HepG2 (cell line): ENCODE results near the gene WDR47. TPM values are rescaled to one million over a fixed set of nuclear protein-coding genes. Genes with fewer than 3 reads are reported as not detected.

Source experiments
- AHR ChIP-seq: IDR thresholded peaks from 2 replicates; pipeline ENCODE4 v1.6.1; 2018; ENCODE audit warnings: missing genetic modification reagents, missing compliant biosample characterization
- BRF2 ChIP-seq: sonication (generic); formaldehyde crosslinking; IDR thresholded peaks from 2 replicates; pipeline ENCODE4 v1.8.1; 2022; ENCODE audit warnings: mild to moderate bottlenecking, missing genetic modification reagents
- CAMTA2 ChIP-seq: sonication (generic); formaldehyde crosslinking; IDR thresholded peaks from 2 replicates; pipeline ENCODE4 v1.4.0; 2020; ENCODE audit warnings: mild to moderate bottlenecking, missing genetic modification reagents, borderline replicate concordance
- FOXC1 ChIP-seq: sonication (generic); formaldehyde crosslinking; IDR thresholded peaks from 2 replicates; pipeline ENCODE4 v1.8.0; 2022; ENCODE audit warnings: mild to moderate bottlenecking, missing genetic modification reagents, borderline replicate concordance
- FOXM1 ChIP-seq: sonication (generic); formaldehyde crosslinking; IDR thresholded peaks from 2 replicates; pipeline ENCODE4 v1.5.0; 2020; ENCODE audit warnings: missing genetic modification reagents
- GPN1 ChIP-seq: sonication (generic); formaldehyde crosslinking; IDR thresholded peaks from 2 replicates; pipeline ENCODE4 v1.5.1; 2020; ENCODE audit warnings: missing genetic modification reagents, borderline replicate concordance
- HIVEP1 ChIP-seq: sonication (generic); formaldehyde crosslinking; IDR thresholded peaks from 2 replicates; pipeline ENCODE4 v1.4.0; 2020; ENCODE audit warnings: mild to moderate bottlenecking, missing genetic modification reagents
- HMGA1 ChIP-seq: sonication (generic); formaldehyde crosslinking; conservative IDR thresholded peaks from 2 replicates; pipeline ENCODE4 v1.4.0; 2020; ENCODE audit warnings: missing genetic modification reagents
- IKZF1 ChIP-seq: fragments of 450-650 bp; IDR thresholded peaks from 2 replicates; pipeline ENCODE4 v1.7.1; 2016
- MBD4 ChIP-seq: IDR thresholded peaks from 2 replicates; pipeline ENCODE4 v1.6.1; 2012; ENCODE audit warnings: low read length, inconsistent platforms, borderline replicate concordance
- MIER3 ChIP-seq: IDR thresholded peaks from 2 replicates; pipeline ENCODE4 v1.6.1; 2016; ENCODE audit warnings: missing compliant biosample characterization, borderline replicate concordance
- POGZ ChIP-seq: sonication (generic); formaldehyde crosslinking; IDR thresholded peaks from 2 replicates; pipeline ENCODE4 v1.4.0; 2020; ENCODE audit warnings: mild to moderate bottlenecking, missing genetic modification reagents
- RARG ChIP-seq: sonication (generic); formaldehyde crosslinking; IDR thresholded peaks from 2 replicates; pipeline ENCODE4 v1.4.0; 2020; ENCODE audit warnings: low read depth, mild to moderate bottlenecking, missing genetic modification reagents
- SIX4 ChIP-seq: sonication (generic); formaldehyde crosslinking; IDR thresholded peaks from 2 replicates; pipeline ENCODE4 v1.4.0; 2020; ENCODE audit warnings: missing genetic modification reagents
- SMAD1 ChIP-seq: sonication (generic); formaldehyde crosslinking; IDR thresholded peaks from 2 replicates; pipeline ENCODE4 v1.4.0; 2020; ENCODE audit warnings: missing genetic modification reagents, low read depth, mild to moderate bottlenecking, borderline replicate concordance
- SNAI1 ChIP-seq: sonication (generic); formaldehyde crosslinking; IDR thresholded peaks from 2 replicates; pipeline ENCODE4 v1.5.0; 2020; ENCODE audit warnings: mild to moderate bottlenecking, missing genetic modification reagents, borderline replicate concordance
- SUZ12 ChIP-seq: fragments of 150-350 bp; IDR thresholded peaks from 2 replicates; pipeline ENCODE4 v1.6.1; 2014; ENCODE audit warnings: low read depth, low read length
- TAF1 ChIP-seq: sonication (generic); formaldehyde crosslinking; IDR thresholded peaks from 2 replicates; pipeline ENCODE4 v1.4.0; 2020; ENCODE audit warnings: missing genetic modification reagents
- TGIF2 ChIP-seq: IDR thresholded peaks from 2 replicates; pipeline ENCODE4 v1.6.1; 2016; ENCODE audit warnings: control low read depth, missing compliant biosample characterization
- ZMYM4 ChIP-seq: sonication (generic); formaldehyde crosslinking; IDR thresholded peaks from 2 replicates; pipeline ENCODE4 v1.8.1; 2023; ENCODE audit warnings: mild to moderate bottlenecking, missing genetic modification reagents
- ZNF101 ChIP-seq: sonication (generic); formaldehyde crosslinking; IDR thresholded peaks from 2 replicates; pipeline ENCODE4 v1.4.0; 2020; ENCODE audit warnings: mild to moderate bottlenecking, low read depth, missing genetic modification reagents, borderline replicate concordance
- ZNF160 ChIP-seq: sonication (generic); formaldehyde crosslinking; IDR thresholded peaks from 2 replicates; pipeline ENCODE4 v1.8.0; 2022; ENCODE audit warnings: mild to moderate bottlenecking, inconsistent platforms, missing genetic modification reagents
- ZNF451 ChIP-seq: sonication (generic); formaldehyde crosslinking; IDR thresholded peaks from 2 replicates; pipeline ENCODE4 v1.5.0; 2020; ENCODE audit warnings: mild to moderate bottlenecking, missing genetic modification reagents
- ZNF549 ChIP-seq: sonication (generic); formaldehyde crosslinking; IDR thresholded peaks from 2 replicates; pipeline ENCODE4 v1.5.0; 2020; ENCODE audit warnings: missing genetic modification reagents
- ZNF567 ChIP-seq: sonication (generic); formaldehyde crosslinking; IDR thresholded peaks from 2 replicates; pipeline ENCODE4 v1.8.1; 2023; ENCODE audit warnings: mild to moderate bottlenecking, missing genetic modification reagents, borderline replicate concordance
- ZNF572 ChIP-seq: sonication (generic); formaldehyde crosslinking; IDR thresholded peaks from 2 replicates; pipeline ENCODE4 v1.5.1; 2020; ENCODE audit warnings: mild to moderate bottlenecking, missing genetic modification reagents
- ZNF674 ChIP-seq: sonication (generic); formaldehyde crosslinking; IDR thresholded peaks from 2 replicates; pipeline ENCODE4 v1.5.0; 2020; ENCODE audit warnings: low read depth, mild to moderate bottlenecking, missing genetic modification reagents
- ZNF816 ChIP-seq: sonication (generic); formaldehyde crosslinking; IDR thresholded peaks from 2 replicates; pipeline ENCODE4 v1.8.0; 2022; ENCODE audit warnings: missing genetic modification reagents, mild to moderate bottlenecking, borderline replicate concordance
- ZNF879 ChIP-seq: sonication (generic); formaldehyde crosslinking; IDR thresholded peaks from 2 replicates; pipeline ENCODE4 v1.8.1; 2023; ENCODE audit warnings: missing genetic modification reagents
- ZSCAN12 ChIP-seq: sonication (generic); formaldehyde crosslinking; IDR thresholded peaks from 2 replicates; pipeline ENCODE4 v1.9.0; 2021; ENCODE audit warnings: mild to moderate bottlenecking, missing genetic modification reagents
- ZSCAN31 ChIP-seq: sonication (generic); formaldehyde crosslinking; IDR thresholded peaks from 2 replicates; pipeline ENCODE4 v1.5.0; 2020; ENCODE audit warnings: low read depth, mild to moderate bottlenecking, missing genetic modification reagents
- polyA plus RNA-seq, 8 experiments: library from polyadenylated mRNA; depleted of rRNA in 3 of 8; stranded (reverse) in 7 of 8; unstranded in 1 of 8; fragments of >200 nt; fragmentation: Illumina TruSeq in 4 of 8; extraction: Trizol in 4 of 8; gene quantifications; 2 replicates each; pipeline versions ENCODE4 v1.2.1 to v1.2.3, GENCODE V29; 2011 to 2016; ENCODE audit warnings: low read depth in 4 of 8, missing spikeins in 1 of 8, mixed read lengths in 1 of 8; ENCODE audit not compliant: insufficient read depth in 1 of 8
- total RNA-seq, 5 experiments: library from RNA; depleted of rRNA; stranded (reverse); fragments of >200 nt; fragmentation: Illumina TruSeq; extraction: Trizol; gene quantifications; 2 replicates each; pipeline ENCODE4 v1.2.3, GENCODE V29; 2016; ENCODE audit warnings: low read depth in 1 of 5

WDR47 gene
- total and polyA plus RNA-seq, 2 of the 13 experiments (the other 11 are each of a cell fraction or from before 2014, with no cell fraction given), result 4.3 to 5.9 TPM

GRCh38 chr1:109090196-109091077 is 48.5 kb upstream of the WDR47 start, which contains the start of gene TMEM167B (continued):
- TF ChIP-seq CAMTA2 (CRISPR knock-in tag) (peak; percentile 86; the same call in 1 of the 2 replicates), GPN1 (0 out of 2 replicates have a peak, but pooled peaks have one; percentile 21), MBD4 (no peak), HIVEP1 (peak; percentile 75), SNAI1 (CRISPR knock-in tag) (no peak), ZNF816 (CRISPR knock-in tag) (no peak; the same call in 1 of the 2 replicates), AHR (CRISPR knock-in tag) (0 out of 2 replicates have a peak, but pooled peaks have one; percentile 67), ZNF451 (CRISPR knock-in tag) (peak; percentile 75; the same call in 1 of the 2 replicates), ZSCAN12 (CRISPR knock-in tag) (0 out of 2 replicates have a peak, but pooled peaks have one; percentile 36), SUZ12 (no peak), BRF2 (CRISPR knock-in tag) (peak; percentile 80), FOXC1 (CRISPR knock-in tag) (no peak; the same call in 1 of the 2 replicates), FOXM1 (CRISPR knock-in tag) (no peak), MIER3 (peak; percentile 75; the same call in 1 of the 2 replicates), ZNF567 (CRISPR knock-in tag) (no peak), IKZF1 (no peak), ZNF101 (CRISPR knock-in tag) (no peak), TAF1 (CRISPR knock-in tag) (peak; percentile 86; the same call in 1 of the 2 replicates), ZSCAN31 (CRISPR knock-in tag) (peak; percentile 46; the same call in 1 of the 2 replicates), ZNF549 (CRISPR knock-in tag) (no peak), ZMYM4 (peak; percentile 81), ZNF674 (no peak), ZNF879 (no peak), TGIF2 (CRISPR knock-in tag) (peak; percentile 94), SIX4 (CRISPR knock-in tag) (no peak), HMGA1 (CRISPR knock-in tag) (no peak), RARG (CRISPR knock-in tag) (no peak), SMAD1 (CRISPR knock-in tag) (no peak), ZNF160 (CRISPR knock-in tag) (0 out of 2 replicates have a peak, but pooled peaks have one; percentile 27), POGZ (peak; percentile 85), ZNF572 (CRISPR knock-in tag) (no peak)
